GM19193 (cell line): ENCODE results near the gene REXO2.

Experiments used
- POLR2A ChIP-seq: IDR thresholded peaks from 4 replicates; pipeline ENCODE4 v1.6.1; 2011; ENCODE audit not compliant: insufficient read depth, insufficient read length; ENCODE audit errors: extremely low read depth

The REXO2 gene

GRCh38 chr11:114439229-114440120 lies at the start of gene REXO2:
Gene REXO2, plus strand, starts transcription at chr11:114439467. Its CDS starts 62 bp downstream, at chr11:114439529.
- peak; percentile 48 for TF ChIP-seq POLR2A

- no peak for TF ChIP-seq POLR2A
Measured at GRCh38 chr11:114392735-114393667, 46.3 kb upstream of the REXO2 start.

- TF ChIP-seq POLR2A = no peak
Measured at GRCh38 chr11:114395736-114396135, 43.5 kb upstream of the REXO2 start.

DNA sequence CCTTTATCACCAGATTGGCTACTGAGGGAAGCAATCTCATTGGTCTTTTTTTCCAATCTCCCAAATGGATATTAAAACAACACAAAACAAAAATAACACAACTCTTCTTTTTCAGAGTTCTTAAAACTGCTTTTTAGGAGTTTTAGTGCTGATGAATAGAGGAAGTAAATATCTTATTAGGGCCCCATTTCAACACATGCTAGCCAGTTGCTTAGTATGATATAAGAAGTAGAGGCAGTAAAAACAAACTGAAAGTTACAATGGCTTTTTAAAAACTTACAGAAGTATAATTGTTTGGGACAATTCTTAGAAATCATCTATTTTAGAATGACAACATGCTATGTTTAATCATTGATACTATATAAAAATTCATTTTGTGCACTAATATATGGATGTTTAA lies 42.4 kb upstream of the REXO2 start:
- no peak for TF ChIP-seq POLR2A

- no peak for TF ChIP-seq POLR2A
Measured at GRCh38 chr11:114397349-114397982, 41.8 kb upstream of the REXO2 start.

- no peak for TF ChIP-seq POLR2A
Measured at GRCh38 chr11:114398303-114398920, 40.9 kb upstream of the REXO2 start.

DNA sequence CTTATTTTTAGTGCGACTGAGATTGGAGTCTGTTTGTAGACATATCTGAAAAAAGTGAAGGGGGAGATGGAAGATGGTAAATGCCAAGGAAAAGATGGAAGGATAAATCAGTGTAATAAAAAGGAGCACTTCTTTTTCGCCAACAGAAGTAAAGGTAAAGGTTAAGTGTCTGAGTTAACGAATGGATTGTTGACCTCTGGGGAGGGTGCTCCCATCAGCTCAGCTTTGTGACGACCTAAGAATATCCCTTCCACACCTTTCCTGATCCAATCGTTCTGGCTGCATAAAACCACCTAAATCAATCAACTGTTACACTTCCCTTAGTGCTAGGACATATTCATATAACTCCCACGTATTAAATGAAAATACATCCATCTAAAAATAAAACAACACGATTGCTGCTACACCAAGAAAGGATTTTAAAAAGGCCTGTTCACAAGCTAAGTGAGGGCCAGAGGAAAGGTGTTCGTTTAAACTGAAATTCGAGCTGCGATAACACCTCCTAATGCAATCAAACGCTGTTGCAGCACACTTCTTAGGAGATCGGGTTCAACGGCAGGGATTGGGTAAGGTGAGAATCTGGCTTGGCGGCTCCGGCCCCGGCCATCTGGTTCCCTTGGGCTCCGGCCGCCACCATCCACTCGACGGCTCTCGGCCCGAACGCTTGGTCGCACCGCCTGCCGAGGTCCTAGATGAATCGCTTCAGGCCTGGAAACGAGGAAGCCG lies 39.6 kb upstream of the REXO2 start:
- TF ChIP-seq POLR2A = no peak

GRCh38 chr11:114400216-114400914 lies 38.9 kb upstream of the REXO2 start, which contains the start of the genes C11orf71 and RBM7:
Gene C11orf71, minus strand, starts transcription at chr11:114400511. Its CDS starts 180 bp downstream, at chr11:114400331.
Gene RBM7, plus strand, starts transcription at chr11:114400666. Its CDS starts 6 bp downstream, at chr11:114400672.
- peak; percentile 98 for TF ChIP-seq POLR2A

DNA sequence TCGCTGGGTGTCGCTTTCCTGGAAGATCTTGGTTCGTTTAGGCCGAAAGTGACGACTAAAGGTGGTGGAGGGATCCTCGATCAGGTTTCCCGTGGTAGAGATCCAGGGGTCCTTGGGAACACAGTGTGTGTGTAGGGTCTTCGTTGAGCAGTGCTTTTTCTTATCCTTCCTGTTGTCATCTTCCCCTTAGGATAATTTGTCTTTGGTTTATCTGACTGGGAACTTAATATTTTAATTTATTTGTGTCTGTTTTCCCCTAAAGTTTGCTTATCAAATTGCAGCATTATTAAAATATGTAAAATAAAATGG lies 38.4 kb upstream of the REXO2 start:
- TF ChIP-seq POLR2A = no peak

- no peak for TF ChIP-seq POLR2A
Measured at GRCh38 chr11:114401311-114401710, 38.0 kb upstream of the REXO2 start.

- TF ChIP-seq POLR2A = no peak
Measured at GRCh38 chr11:114412946-114413345, 26.3 kb upstream of the REXO2 start.

- no peak for TF ChIP-seq POLR2A
Measured at GRCh38 chr11:114413958-114414357, 25.3 kb upstream of the REXO2 start.

DNA sequence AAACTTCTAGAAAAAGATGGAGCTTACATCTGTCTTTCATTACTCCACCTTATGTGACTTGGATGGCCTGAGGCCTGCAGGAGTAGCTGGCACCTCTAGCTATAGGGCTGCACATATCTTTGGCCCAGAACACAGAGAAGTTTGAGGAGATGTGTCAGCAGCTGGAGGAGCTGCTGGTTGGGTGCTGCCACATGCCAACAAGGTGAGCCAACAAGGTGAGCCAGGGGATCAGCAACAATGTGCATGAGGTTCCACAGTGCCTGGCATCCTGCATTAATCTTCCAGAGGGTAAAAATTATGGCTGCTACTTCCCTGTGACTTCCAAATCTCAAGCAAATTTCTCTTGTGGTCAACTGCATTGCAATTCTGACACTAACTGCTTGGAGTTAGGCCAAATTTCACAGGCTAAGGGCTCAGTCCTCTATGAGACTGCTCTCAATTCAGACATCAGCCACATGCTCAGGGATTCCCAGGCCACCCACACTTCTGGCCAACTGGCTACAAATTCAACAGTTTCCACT lies 22.8 kb upstream of the REXO2 start:
- no peak for TF ChIP-seq POLR2A
